IPS-15b (cell line): ENCODE data around the gene TRAF1.

Experiments
- H3K27me3 ChIP-seq: one replicate; pipeline ENCODE4 v1.6.1; 2013; ENCODE audit warnings: low read length; ENCODE audit not compliant: control insufficient read depth, insufficient read depth
- H3K36me3 ChIP-seq: one replicate; pipeline ENCODE4 v1.6.1; 2013; ENCODE audit warnings: low read length; ENCODE audit not compliant: control insufficient read depth, insufficient read depth
- H3K4me1 ChIP-seq: one replicate; pipeline ENCODE4 v1.6.1; 2013; ENCODE audit warnings: mild to moderate bottlenecking, low read length; ENCODE audit not compliant: control insufficient read depth, insufficient read depth
- H3K4me3 ChIP-seq: one replicate; pipeline ENCODE4 v1.5.1; 2013; ENCODE audit warnings: low read depth, low read length
- H3K9ac ChIP-seq: one replicate; pipeline ENCODE4 v1.6.1; 2013; ENCODE audit warnings: low read depth, mild to moderate bottlenecking, low read length
- H3K9me3 ChIP-seq: one replicate; pipeline ENCODE4 v1.6.1; 2013; ENCODE audit warnings: mild to moderate bottlenecking, low read length; ENCODE audit not compliant: control insufficient read depth, insufficient read depth

The TRAF1 gene

DNA sequence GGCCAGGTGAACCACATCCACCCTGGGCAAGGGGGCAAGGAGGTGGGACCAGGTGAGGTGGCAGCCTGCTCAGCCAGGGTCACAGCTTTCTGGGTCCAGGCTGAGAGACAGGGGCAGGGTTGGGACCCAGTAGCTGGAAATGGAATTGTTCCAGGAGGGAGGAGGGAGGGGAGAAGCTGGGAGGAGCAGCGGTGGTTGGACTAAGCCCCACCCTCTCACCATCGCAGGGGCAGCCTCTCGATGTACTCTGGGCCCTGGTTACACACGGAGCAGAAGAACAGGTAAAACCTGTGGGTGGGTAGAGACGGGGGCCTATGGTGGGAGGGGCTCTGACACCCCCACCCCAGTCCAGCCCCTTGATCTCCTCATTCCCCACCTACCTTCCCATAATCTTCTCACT, 60.8 kb downstream of the TRAF1 start:
- no peaks in the 10 kb centered on the region for H3K9me3 ChIP-seq
- no peaks in the 10 kb centered on the region for H3K4me1 ChIP-seq
- peaks cover 22% of the 10 kb centered on the region for H3K36me3 ChIP-seq
- no peak overlapping the region for H3K4me3 ChIP-seq
- H3K9ac ChIP-seq: no peak overlapping the region
- H3K27me3 ChIP-seq: no peaks in the 10 kb centered on the region

DNA sequence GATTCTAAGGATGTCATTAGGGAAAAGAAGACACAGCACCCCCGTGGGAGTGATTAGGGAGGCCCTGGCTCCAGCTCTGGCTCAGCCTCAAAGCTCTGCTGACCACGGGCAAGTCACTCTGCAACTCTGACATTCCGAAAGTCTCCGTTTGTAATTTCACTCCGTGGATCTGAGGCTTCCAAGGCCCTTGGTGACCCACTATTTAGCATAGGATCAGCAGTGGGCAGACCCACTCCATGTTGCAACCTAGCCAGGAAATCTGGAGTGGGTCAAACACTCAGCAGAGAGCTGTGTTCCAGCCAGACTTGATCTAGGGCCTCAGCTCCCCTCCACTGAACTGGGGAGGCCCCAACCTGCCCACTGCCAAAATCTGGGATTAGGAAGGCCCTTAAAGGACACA, 61.4 kb downstream of the TRAF1 start:
- Histone ChIP-seq H3K4me1 (no peaks in the 10 kb centered on the region), H3K9ac (no peak overlapping the region), H3K36me3 (peaks cover 25% of the 10 kb centered on the region), H3K9me3 (no peaks in the 10 kb centered on the region), H3K27me3 (no peaks in the 10 kb centered on the region), H3K4me3 (no peak overlapping the region)

DNA sequence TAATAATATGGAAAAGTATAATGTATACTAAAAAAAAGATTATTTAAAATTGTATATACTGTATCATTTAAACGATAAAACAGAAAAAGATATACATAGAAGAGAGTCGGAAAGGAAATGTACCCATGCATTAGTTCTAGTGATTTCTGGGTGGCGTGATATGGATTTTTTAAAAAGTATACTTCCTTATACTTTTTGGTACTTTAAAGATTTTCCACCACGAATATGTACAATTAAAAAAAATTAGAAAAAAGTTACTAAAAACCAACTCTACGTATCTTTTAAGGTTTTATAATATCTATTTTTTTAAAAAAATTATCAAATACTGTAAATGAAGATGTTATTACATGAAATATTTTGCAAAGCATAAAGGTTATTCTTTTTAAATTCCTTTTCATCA, 61.9 kb downstream of the TRAF1 start:
- Histone ChIP-seq H3K4me3 (no peak overlapping the region), H3K4me1 (no peaks in the 10 kb centered on the region), H3K27me3 (no peaks in the 10 kb centered on the region), H3K36me3 (peaks cover 25% of the 10 kb centered on the region), H3K9me3 (no peaks in the 10 kb centered on the region), H3K9ac (no peak overlapping the region)

DNA sequence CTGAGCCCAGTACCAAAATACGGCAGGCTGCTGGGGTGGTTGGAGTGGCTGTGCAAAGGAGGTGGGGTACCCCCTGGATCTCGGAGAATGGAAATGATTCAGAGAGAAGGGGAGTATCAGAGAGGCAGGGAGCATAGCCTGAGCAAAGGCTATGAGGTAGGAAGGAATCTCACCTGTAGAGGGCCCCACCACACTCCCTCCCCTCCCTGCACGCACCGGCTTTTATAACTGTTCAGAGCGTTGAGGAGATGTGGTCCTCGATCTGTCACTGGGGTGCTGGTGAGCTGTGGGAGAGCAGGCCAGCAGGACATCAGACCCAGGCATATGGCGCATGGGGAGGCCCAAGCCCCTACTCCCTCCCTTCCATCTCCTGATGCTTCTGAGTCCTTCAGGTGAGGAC, 62.8 kb downstream of the TRAF1 start:
- H3K36me3 ChIP-seq: peaks cover 25% of the 10 kb centered on the region
- H3K27me3 ChIP-seq: no peaks in the 10 kb centered on the region
- no peak overlapping the region for H3K4me3 ChIP-seq
- no peaks in the 10 kb centered on the region for H3K9me3 ChIP-seq
- H3K4me1 ChIP-seq: no peaks in the 10 kb centered on the region
- H3K9ac ChIP-seq: no peak overlapping the region

DNA sequence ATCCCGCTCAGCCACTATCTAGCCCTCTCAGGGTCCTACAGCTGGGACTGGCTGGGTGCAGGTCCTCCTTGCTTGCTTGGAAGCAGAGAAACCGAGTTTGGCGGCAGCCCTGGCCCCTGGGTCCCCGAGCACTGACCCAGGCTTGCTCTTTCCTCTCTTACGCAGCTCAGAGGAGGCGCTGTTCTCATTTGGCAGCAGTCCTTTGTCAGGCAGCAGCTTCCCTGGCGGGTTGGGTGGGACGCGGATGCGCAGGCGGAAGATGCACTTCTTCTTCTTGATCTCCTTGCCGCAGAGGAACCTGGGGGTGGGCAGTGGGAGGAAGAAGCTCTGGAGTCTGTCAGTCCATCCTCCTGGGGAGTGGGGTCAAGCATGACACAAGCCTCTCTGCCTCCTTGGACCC, 64.1 kb downstream of the TRAF1 start:
- no peak overlapping the region for H3K4me3 ChIP-seq
- H3K4me1 ChIP-seq: no peaks in the 10 kb centered on the region
- H3K27me3 ChIP-seq: no peaks in the 10 kb centered on the region
- no peaks in the 10 kb centered on the region for H3K9me3 ChIP-seq
- H3K9ac ChIP-seq: no peak overlapping the region
- peaks cover 31% of the 10 kb centered on the region for H3K36me3 ChIP-seq

DNA sequence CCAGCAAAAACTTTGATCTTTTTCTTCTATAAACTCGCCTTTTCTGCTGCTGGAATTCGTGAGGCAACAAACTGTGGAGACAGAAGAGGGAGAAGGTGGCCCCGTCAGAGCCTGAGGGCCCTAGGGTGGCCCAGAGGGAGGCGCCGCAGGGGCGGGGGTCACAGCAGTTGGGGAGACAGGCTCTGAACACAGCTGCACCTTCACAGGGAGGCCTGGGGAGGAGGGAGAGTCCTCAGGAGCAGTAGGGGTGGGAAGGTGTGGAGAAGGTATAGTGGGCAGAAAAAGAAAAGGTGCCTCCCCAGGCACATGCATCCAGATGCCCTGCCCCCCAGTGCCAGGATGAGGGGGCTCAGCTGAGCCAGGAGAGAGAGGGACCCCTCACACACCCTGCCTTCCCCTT, 64.7 kb downstream of the TRAF1 start:
- no peaks in the 10 kb centered on the region for H3K9me3 ChIP-seq
- no peak overlapping the region for H3K4me3 ChIP-seq
- no peaks in the 10 kb centered on the region for H3K27me3 ChIP-seq
- H3K36me3 ChIP-seq: peaks cover 34% of the 10 kb centered on the region
- no peaks in the 10 kb centered on the region for H3K4me1 ChIP-seq
- no peak overlapping the region for H3K9ac ChIP-seq

DNA sequence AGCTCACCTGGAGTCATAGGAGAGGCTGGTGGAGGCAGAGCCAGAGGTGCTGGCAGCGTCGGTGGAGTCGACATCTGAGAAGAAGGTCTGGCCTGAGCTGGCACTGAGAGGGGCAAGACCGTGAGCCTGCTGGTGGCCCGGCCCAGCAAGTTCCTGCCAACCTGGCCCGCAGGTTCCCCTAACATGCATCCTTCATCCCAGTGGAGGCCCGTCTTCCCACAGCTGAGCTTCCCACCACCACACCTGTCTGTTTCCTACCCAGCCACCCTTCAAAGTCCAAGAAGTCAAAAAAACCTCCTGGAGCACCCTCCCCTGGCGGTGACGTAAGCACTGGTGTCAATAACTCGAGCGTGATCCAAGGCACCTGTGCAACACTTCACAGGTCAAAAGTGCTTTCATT, 66.5 kb downstream of the TRAF1 start:
- Histone ChIP-seq H3K4me3 (no peak overlapping the region), H3K27me3 (no peaks in the 10 kb centered on the region), H3K36me3 (peaks cover 29% of the 10 kb centered on the region), H3K9me3 (no peaks in the 10 kb centered on the region), H3K4me1 (no peaks in the 10 kb centered on the region), H3K9ac (no peak overlapping the region)

DNA sequence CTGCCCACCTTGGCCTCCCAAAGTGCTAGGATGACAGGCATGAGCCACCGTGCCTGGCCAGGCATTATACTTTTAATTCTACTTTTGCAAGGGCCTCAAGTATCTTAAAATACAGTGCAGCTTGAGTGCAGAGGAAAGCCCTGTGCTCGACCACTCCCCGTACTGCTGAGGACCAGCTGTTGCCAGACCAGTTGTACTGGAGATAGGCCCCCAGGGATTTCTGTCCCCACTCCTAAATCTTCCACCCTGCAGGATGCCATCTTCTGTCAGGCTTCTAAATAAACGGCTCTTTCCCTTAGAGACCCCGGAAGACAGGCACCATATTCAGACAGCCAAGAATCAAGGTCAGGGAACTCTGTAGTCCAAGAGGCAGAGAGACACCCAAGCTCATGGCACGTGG, 67.2 kb downstream of the TRAF1 start:
- H3K36me3 ChIP-seq: peaks cover 29% of the 10 kb centered on the region
- H3K4me3 ChIP-seq: no peak overlapping the region
- no peak overlapping the region for H3K9ac ChIP-seq
- no peaks in the 10 kb centered on the region for H3K27me3 ChIP-seq
- no peaks in the 10 kb centered on the region for H3K9me3 ChIP-seq
- no peaks in the 10 kb centered on the region for H3K4me1 ChIP-seq

DNA sequence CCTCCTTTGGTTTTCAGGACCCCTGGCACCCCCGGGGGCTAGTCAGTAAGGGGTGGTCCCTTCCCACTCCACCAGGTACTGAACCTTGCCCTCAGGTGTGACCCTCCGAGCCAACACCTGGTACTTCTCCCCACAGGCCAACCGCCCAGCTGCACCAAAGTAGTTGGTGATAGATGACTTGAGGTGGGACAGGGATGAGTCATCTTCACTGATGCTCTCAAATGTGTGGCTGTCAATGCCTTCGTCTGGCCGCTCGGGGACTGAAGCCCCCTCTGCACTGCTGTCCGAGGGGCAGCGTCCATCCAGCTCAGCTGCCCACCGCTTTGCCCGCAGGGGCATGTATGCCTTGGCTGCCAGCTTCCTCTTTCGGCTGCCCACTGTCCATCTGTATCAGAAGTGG, 68.7 kb downstream of the TRAF1 start:
- Histone ChIP-seq H3K4me1 (peaks cover under 1% of the 10 kb centered on the region), H3K9ac (no peak overlapping the region), H3K9me3 (no peaks in the 10 kb centered on the region), H3K4me3 (no peak overlapping the region), H3K27me3 (no peaks in the 10 kb centered on the region), H3K36me3 (peaks cover 22% of the 10 kb centered on the region)

DNA sequence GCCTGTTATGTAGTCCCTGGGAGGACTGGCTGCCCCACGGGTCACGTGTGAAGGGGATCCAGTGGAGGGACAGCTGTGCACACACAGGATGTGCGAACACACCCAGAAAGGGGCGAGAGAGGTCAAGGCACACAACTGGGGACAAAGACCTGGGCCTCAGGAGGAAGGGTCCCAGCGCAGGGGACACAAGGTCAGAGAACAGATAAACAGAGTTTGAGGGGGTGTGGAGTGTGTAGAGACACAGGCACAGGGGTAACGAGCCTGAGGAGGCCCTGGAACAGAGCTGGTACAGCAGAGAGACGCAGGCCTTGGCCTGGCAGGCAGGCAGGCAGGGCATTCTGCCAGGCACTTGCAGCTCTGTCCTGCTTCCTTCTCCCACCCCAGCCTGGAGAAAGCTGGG, 69.1 kb downstream of the TRAF1 start:
- H3K27me3 ChIP-seq: no peaks in the 10 kb centered on the region
- no peak overlapping the region for H3K4me3 ChIP-seq
- peaks cover 22% of the 10 kb centered on the region for H3K36me3 ChIP-seq
- H3K9me3 ChIP-seq: no peaks in the 10 kb centered on the region
- H3K4me1 ChIP-seq: peaks cover 5% of the 10 kb centered on the region
- H3K9ac ChIP-seq: no peak overlapping the region

DNA sequence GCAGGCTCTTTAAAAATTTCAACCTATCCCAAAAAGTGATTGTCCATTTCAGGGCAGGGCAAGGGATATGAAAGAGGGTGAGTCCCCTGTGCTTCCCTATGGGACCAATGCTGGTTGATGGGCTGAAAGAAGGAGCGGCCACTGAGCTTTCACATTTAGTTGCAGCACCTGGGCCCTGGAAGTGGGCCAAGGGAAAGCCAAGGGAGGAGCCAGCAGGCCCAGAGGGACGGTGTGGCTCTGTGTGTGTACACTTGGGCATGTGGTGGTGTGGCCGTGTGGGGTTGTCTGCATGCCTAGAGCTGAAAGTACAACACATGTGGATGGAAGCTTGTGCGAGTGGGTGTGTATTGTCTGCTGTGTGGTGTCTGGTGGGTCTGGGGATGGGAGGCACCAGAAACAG, 69.9 kb downstream of the TRAF1 start:
- no peaks in the 10 kb centered on the region for H3K27me3 ChIP-seq
- H3K9me3 ChIP-seq: no peaks in the 10 kb centered on the region
- peaks cover 12% of the 10 kb centered on the region for H3K4me1 ChIP-seq
- no peak overlapping the region for H3K9ac ChIP-seq
- peaks cover 18% of the 10 kb centered on the region for H3K36me3 ChIP-seq
- H3K4me3 ChIP-seq: no peak overlapping the region

DNA sequence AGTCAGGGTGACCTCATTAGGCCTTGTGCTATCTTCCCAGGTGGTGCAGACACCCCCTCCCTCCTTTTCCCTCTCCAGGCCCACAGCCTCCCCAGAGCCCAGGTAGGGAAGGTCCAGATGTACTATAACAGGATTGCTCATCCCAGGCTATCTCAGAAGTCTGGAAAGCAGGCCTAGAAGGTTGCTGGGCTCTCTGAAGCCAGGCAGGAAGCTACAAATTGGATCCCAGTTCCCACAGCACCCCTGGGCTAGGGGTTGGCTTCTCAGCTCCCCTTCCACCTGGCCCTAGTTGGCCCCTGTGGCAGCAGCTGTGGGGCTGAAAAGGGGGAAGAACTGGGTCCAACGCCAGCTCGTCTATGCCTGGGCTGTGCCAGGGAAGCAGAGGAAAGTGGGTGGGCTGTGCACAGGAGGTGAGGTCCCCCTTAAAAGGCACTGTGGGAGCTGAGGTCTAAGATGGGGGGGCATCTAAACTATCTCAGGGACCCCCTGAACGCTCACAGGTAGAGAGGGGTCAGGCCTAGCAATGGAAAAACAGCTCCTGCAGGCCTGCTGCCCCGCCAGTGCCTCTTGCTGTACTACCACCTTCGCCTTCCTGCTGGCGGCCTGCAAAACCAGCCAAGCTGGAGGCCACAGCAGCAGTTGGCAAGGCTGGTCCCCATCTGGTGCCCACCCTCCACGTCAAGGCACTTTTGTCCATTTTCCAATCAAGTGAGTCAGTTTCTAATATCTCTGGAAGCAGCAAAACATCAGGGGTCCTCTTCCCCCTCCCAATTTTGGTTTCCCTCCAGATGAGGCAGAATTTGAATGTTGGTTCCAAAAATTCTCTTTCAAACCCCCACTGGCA, 70.5 kb downstream of the TRAF1 start:
- no peak overlapping the region for H3K9ac ChIP-seq
- peaks cover 16% of the 10 kb centered on the region for H3K4me1 ChIP-seq
- no peaks in the 10 kb centered on the region for H3K27me3 ChIP-seq
- peaks cover 15% of the 10 kb centered on the region for H3K36me3 ChIP-seq
- H3K9me3 ChIP-seq: no peaks in the 10 kb centered on the region
- no peak overlapping the region for H3K4me3 ChIP-seq
